ENCODE measurements around the gene NIPBL. TPM values are rescaled to one million over a fixed set of nuclear protein-coding genes. Genes with fewer than 3 reads are reported as not detected.

The NIPBL gene
- total and polyA plus RNA-seq, 10 of the 15 experiments (the other 5 are each of a cell fraction or from before 2014, with no cell fraction given): 10.4 to 50.4 (median 20.2) TPM

- TF ChIP-seq CUX1 (IDR thresholded peaks at IDR 0.05; ENCODE audit: insufficient replicate concordance, low read depth, low read length): no peak
- TF ChIP-seq, protein P1, sequence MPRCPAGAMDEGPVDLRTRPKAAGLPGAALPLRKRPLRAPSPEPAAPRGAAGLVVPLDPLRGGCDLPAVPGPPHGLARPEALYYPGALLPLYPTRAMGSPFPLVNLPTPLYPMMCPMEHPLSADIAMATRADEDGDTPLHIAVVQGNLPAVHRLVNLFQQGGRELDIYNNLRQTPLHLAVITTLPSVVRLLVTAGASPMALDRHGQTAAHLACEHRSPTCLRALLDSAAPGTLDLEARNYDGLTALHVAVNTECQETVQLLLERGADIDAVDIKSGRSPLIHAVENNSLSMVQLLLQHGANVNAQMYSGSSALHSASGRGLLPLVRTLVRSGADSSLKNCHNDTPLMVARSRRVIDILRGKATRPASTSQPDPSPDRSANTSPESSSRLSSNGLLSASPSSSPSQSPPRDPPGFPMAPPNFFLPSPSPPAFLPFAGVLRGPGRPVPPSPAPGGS (IDR thresholded peaks at IDR 0.05; ENCODE audit: borderline replicate concordance, insufficient read depth, low read depth, low read length, poor library complexity, severe bottlenecking): no peak
- no peak for TF ChIP-seq ZNF24 (IDR thresholded peaks at IDR 0.05)
- no peak for TF ChIP-seq E4F1 (IDR thresholded peaks at IDR 0.05; ENCODE audit: borderline replicate concordance, partially characterized antibody)
- no peak for TF ChIP-seq CEBPB (IDR thresholded peaks at IDR 0.05; ENCODE audit: borderline replicate concordance in 1 of 2, low read depth in 2 of 2, low read length in 2 of 2)
Measured at GRCh38 chr5:37109338-37109737, 232.8 kb downstream of the NIPBL start (continued).
